Left lobe of liver (tissue), 2 donors: ENCODE data around the gene ALOX12. TPM values are rescaled to one million over a fixed set of nuclear protein-coding genes. Genes with fewer than 3 reads are reported as not detected.

Source experiments
- ATAC-seq: fragments of 200-7000 bp; cut with Tn5 transposase; one replicate; pipeline ENCODE4 v1.9.1; 2020; ENCODE audit warnings: mild to moderate bottlenecking, moderate library complexity
- DNase-seq: peaks from one replicate; pipeline ENCODE4 v3.0.0-alpha.2; 2020; ENCODE audit warnings: low spot score
- total RNA-seq: library from RNA; stranded (reverse); gene quantifications from one replicate; pipeline ENCODE4 v1.2.1, GENCODE V29; 2021
- donor health status: DM: no; HTN: no; CAD: no; lungs with moderate emphysema.
- donor health status: DM: no; HTN: yes; CAD: no.

Gene ALOX12
- total RNA-seq, 1 donor from 2014 or later: not detected

GRCh38 chr17:7001318-7001961 lies 5.6 kb downstream of the ALOX12 start:
- DNase-seq: no peak
- peak; percentile 18 for ATAC-seq

GRCh38 chr17:7002288-7003047 lies 6.6 kb downstream of the ALOX12 start:
- ATAC-seq (no peak), DNase-seq (no peak)

GRCh38 chr17:7003745-7004144 lies 7.9 kb downstream of the ALOX12 start:
- DNase-seq (no peak), ATAC-seq (no peak)

- DNase-seq: no peak
Measured at GRCh38 chr17:7004398-7005253, 8.8 kb downstream of the ALOX12 start.

GRCh38 chr17:7005716-7006115 lies 9.9 kb downstream of the ALOX12 start:
- DNase-seq (no peak), ATAC-seq (peak; percentile 17)

More at GRCh38 chr17:7004398-7005253, 8.8 kb downstream of the ALOX12 start:
- peak; percentile 93 for ATAC-seq

GRCh38 chr17:7007143-7007542 lies 11.3 kb downstream of the ALOX12 start:
- DNase-seq (no peak), ATAC-seq (no peak)

- DNase-seq: no peak
- no peak for ATAC-seq
Measured at GRCh38 chr17:7010523-7010922, 14.7 kb downstream of the ALOX12 start.

GRCh38 chr17:7011415-7011814 lies 15.6 kb downstream of the ALOX12 start:
- ATAC-seq: no peak
- no peak for DNase-seq

GRCh38 chr17:7011942-7012254 lies 16.0 kb downstream of the ALOX12 start:
- ATAC-seq: no peak

GRCh38 chr17:7014261-7014994 lies 18.6 kb downstream of the ALOX12 start:
- ATAC-seq (peak; percentile 83), DNase-seq (peak; percentile 98)

More at GRCh38 chr17:7011942-7012254, 16.0 kb downstream of the ALOX12 start:
- DNase-seq: no peak

GRCh38 chr17:7014995-7015958 lies 19.4 kb downstream of the ALOX12 start:
- no peak for ATAC-seq
- no peak for DNase-seq

GRCh38 chr17:7016418-7016817 lies 20.6 kb downstream of the ALOX12 start:
- DNase-seq (no peak), ATAC-seq (no peak)

GRCh38 chr17:7016886-7017826 lies 21.3 kb downstream of the ALOX12 start:
- ATAC-seq: no peak
- no peak for DNase-seq

GRCh38 chr17:7017827-7018200 lies 22.0 kb downstream of the ALOX12 start:
- no peak for ATAC-seq
- DNase-seq: no peak

- ATAC-seq (no peak), DNase-seq (no peak)
Measured at GRCh38 chr17:7018331-7018964, 22.6 kb downstream of the ALOX12 start.

GRCh38 chr17:7019367-7019766 lies 23.5 kb downstream of the ALOX12 start:
- ATAC-seq (no peak), DNase-seq (no peak)

- peak; percentile 1 for ATAC-seq
- DNase-seq: no peak
Measured at GRCh38 chr17:7019839-7020519, 24.1 kb downstream of the ALOX12 start.
